ENCODE results near the gene WDR37.

Gene WDR37

DNA sequence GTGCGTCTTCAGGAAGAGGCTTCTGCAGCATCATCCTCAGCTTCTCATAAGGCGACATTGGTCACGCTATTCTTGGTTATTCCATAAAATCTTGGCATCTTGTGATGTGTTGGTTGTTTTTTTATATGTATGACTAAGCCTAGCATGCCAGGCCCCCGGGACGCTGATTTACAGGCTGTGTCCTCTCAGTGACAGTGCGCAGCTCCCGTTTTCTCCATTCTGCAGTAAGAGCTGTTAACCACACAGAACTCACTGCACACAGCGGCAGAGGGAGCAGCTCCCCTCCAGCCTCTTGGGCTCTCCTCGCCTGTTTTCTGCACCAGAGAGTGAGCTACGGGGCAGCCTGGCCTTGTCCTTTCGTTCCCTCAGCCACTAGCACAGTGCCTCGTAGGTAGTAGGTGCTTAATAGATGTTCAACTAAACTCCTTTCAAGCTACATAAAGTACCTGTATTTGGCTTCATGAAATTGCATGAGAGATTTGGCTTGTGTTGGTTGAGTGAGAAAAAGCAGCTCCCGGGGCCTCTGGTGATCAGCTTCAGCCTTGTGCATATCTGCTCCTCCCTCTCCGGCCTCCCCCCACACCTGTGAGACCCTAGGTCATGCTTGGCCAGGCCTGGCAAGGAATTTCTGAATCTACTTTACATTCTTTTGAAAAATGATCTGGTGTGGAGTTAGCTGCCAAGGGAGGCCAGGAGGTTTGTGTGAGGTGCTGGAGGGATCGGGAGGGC is 116.2 kb downstream of the WDR37 start:
- no peak for DNase-seq

DNA sequence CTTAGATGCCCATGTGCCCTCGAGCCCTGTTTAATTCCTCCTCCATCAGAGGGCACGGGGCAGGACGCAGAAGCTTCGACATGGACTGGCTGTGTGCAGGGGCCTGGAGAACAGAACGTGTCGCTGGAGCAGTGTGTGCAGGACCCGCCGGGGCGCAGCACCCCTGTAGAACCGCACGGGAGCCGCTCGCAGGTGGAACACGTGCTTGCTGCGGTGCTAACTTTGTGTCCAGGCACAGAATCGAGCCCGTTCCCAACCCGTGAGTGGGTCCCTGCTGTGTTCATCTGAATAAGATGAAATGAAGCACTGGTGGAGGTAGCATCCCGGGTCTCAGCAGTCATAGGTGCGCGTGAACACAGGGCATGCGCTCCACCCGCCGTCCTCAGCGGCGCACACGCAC is 116.9 kb downstream of the WDR37 start:
- DNase-seq = no peak

GRCh38 chr10:1174022-1174421 is 117.8 kb downstream of the WDR37 start:
- no peak for DNase-seq

- DNase-seq = no peak
Observed at GRCh38 chr10:1175956-1176565, 119.9 kb downstream of the WDR37 start.

DNA sequence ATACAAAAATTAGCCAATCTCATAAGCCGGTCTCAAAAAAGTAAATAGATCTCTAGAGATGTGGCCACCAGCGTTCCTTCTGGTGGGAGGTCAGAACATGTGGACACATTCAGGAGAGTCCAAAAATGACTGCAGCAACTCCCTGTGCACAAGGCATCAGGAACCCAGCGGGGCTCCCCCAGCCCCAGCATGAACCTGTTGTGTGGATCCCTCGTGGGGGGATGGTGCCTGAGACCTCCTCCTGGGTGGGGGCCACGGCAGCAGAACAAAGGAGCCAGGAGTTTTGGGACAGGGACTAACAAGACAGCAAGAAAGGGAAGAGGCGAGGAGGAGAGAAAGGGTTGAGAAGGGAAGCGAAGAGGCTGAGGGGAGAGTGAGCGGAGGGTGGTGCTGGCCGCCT is 121.8 kb downstream of the WDR37 start:
- no peak for DNase-seq

- no peak for DNase-seq
Observed at GRCh38 chr10:1178506-1178905, 122.3 kb downstream of the WDR37 start.

- DNase-seq = no peak
Observed at GRCh38 chr10:1179346-1180070, 123.3 kb downstream of the WDR37 start.

DNA sequence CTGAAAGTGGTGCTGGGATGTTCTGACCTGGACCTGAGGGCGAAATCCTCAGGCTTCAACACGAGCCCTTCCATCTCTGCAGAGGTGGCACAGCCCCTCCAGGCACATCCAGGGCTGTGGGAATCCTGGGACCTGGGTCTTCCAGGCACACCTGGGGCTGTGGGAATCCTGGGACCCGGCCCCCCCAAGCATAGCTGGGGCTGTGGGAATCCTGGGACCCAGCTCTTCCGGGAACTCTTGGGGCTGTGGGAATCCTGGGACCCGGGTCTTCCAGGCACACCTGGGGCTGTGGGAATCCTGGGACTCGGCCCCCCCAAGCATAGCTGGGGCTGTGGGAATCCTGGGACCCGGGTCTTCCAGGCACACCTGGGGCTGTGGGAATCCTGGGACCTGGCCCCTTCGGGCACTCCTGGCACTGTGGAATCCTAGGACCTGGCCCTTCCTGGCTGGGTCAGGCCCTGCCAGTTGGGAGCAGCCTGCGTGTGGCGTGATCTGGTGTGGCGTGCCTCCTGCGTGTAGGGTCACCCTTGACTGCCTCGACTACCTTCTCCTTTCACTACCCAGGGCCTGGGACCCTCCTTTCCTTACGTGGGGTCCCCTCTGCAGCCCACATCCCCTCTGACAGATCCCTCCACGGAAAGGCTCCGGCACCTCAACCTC is 124.0 kb downstream of the WDR37 start:
- no peak for DNase-seq

DNA sequence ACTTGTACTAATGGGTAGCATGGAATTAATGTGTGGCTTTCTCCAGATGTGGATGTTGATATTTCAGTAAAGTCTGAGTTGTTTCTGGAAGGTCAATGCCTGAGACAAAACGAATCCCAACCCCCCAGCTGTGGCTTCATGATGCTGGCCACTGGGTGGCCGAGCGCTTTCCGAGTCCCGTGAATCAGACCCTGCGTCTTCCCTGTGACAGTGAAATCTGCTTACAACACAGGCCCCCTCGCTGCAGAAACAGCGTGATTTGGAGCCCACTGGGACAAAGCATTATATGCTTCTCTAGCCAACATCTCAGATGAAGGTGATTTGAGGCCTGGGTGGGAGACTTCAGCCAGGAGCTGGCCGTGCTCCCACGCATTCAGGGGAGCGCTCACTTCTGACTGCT is 124.7 kb downstream of the WDR37 start:
- no peak for DNase-seq

All from HCEC 1CT (cell line).